Activated T-cell treated with anti-CD3 and anti-CD28 coated beads for 1 hour (primary cell): ENCODE measurements around the gene WDR54.
A peak's percentile ranks its signal among the peaks of the same experiment; 100 is the strongest.

ENCODE experiments used
- DNase-seq: peaks from one replicate; pipeline ENCODE4 v3.0.0-alpha.2; 2020; ENCODE audit warnings: low read depth

The WDR54 gene

GRCh38 chr2:74421221-74421870 is at the start of gene WDR54, which contains the start of gene C2orf81:
TSS of gene WDR54 (plus strand) at chr2:74421730. CDS start at chr2:74422154, 424 bp downstream.
TSS of gene C2orf81 (minus strand) at chr2:74421619. CDS start at chr2:74421560, 59 bp downstream.
- DNase-seq = peak; percentile 89

GRCh38 chr2:74372674-74373073 is 48.9 kb upstream of the WDR54 start:
- DNase-seq = no peak

- no peak for DNase-seq
Measured at GRCh38 chr2:74373221-74373676, 48.3 kb upstream of the WDR54 start.

GRCh38 chr2:74373985-74374384 is 47.5 kb upstream of the WDR54 start:
- no peak for DNase-seq

GRCh38 chr2:74374509-74375205 is 46.9 kb upstream of the WDR54 start:
- DNase-seq = no peak

- DNase-seq = no peak
Measured at GRCh38 chr2:74375838-74376237, 45.7 kb upstream of the WDR54 start.

- no peak for DNase-seq
Measured at GRCh38 chr2:74378007-74378406, 43.5 kb upstream of the WDR54 start.

GRCh38 chr2:74379851-74380789 is 41.4 kb upstream of the WDR54 start, which contains the start of gene DCTN1:
TSS of gene DCTN1 (minus strand) at chr2:74380311. CDS start at chr2:74380037, 274 bp downstream.
- DNase-seq = no peak

- no peak for DNase-seq
Measured at GRCh38 chr2:74381751-74382150, 39.8 kb upstream of the WDR54 start.

GRCh38 chr2:74383254-74383653 is 38.3 kb upstream of the WDR54 start:
- DNase-seq = no peak

GRCh38 chr2:74384051-74384450 is 37.5 kb upstream of the WDR54 start:
- DNase-seq = no peak

- DNase-seq = no peak
Measured at GRCh38 chr2:74385396-74385795, 36.1 kb upstream of the WDR54 start.

- DNase-seq = no peak
Measured at GRCh38 chr2:74387346-74387745, 34.2 kb upstream of the WDR54 start.

- DNase-seq = no peak
Measured at GRCh38 chr2:74390606-74391005, 30.9 kb upstream of the WDR54 start.

- no peak for DNase-seq
Measured at GRCh38 chr2:74391209-74391579, 30.3 kb upstream of the WDR54 start.

GRCh38 chr2:74391580-74392448 is 29.7 kb upstream of the WDR54 start:
- DNase-seq = peak; percentile 99

GRCh38 chr2:74392449-74392743 is 29.1 kb upstream of the WDR54 start:
- no peak for DNase-seq

- no peak for DNase-seq
Measured at GRCh38 chr2:74393525-74393924, 28.0 kb upstream of the WDR54 start.

GRCh38 chr2:74396149-74396548 is 25.4 kb upstream of the WDR54 start:
- no peak for DNase-seq

GRCh38 chr2:74399785-74400184 is 21.7 kb upstream of the WDR54 start:
- no peak for DNase-seq

- no peak for DNase-seq
Measured at GRCh38 chr2:74401891-74402290, 19.6 kb upstream of the WDR54 start.

- no peak for DNase-seq
Measured at GRCh38 chr2:74406035-74406434, 15.5 kb upstream of the WDR54 start.
